DOHH2 (cell line): Measurements from ENCODE around the gene PAQR6.

Experiments used
- EZH2phosphoT487 ChIP-seq: fragments of 200-600 bp; sonication (generic); IDR thresholded peaks from 2 replicates; pipeline ENCODE4 v1.6.1; 2017; ENCODE audit warnings: borderline replicate concordance, mild to moderate bottlenecking, antibody characterized with exemption, low read length, moderate library complexity, mixed read lengths
- TF ChIP-seq, protein P1 (sequence below): fragments of 200-600 bp; sonication (generic); IDR thresholded peaks from one replicate; pipeline ENCODE4 v1.5.1; 2014; ENCODE audit warnings: antibody characterized with exemption, mild to moderate bottlenecking, low read depth, low read length; ENCODE audit not compliant: poor library complexity, severe bottlenecking

DNA sequence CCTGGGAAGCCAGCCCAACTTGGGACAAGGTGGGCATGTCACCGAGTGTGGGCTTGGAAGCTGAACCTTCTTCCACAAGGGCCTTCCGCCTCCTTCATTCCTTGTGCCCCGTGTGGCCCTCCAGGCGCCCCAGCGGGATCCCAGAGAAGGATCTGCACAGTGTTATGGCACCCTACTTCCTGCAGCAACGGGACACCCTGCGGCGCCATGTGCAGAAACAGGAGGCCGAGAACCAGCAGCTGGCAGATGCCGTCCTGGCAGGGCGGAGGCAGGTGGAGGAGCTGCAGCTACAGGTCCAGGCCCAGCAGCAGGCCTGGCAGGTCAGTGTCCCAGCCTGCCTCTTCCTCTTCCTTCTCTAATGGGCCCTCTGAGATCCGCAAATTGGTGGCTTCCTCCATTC, 11.7 kb downstream of the PAQR6 start:
- TF ChIP-seq, protein P1, sequence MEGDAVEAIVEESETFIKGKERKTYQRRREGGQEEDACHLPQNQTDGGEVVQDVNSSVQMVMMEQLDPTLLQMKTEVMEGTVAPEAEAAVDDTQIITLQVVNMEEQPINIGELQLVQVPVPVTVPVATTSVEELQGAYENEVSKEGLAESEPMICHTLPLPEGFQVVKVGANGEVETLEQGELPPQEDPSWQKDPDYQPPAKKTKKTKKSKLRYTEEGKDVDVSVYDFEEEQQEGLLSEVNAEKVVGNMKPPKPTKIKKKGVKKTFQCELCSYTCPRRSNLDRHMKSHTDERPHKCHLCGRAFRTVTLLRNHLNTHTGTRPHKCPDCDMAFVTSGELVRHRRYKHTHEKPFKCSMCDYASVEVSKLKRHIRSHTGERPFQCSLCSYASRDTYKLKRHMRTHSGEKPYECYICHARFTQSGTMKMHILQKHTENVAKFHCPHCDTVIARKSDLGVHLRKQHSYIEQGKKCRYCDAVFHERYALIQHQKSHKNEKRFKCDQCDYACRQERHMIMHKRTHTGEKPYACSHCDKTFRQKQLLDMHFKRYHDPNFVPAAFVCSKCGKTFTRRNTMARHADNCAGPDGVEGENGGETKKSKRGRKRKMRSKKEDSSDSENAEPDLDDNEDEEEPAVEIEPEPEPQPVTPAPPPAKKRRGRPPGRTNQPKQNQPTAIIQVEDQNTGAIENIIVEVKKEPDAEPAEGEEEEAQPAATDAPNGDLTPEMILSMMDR: no peak
- TF ChIP-seq EZH2phosphoT487: no peak
